Left cardiac atrium (tissue), 4 donors: ENCODE measurements around the gene SYTL1. TPM values are rescaled to one million over a fixed set of nuclear protein-coding genes. Genes with fewer than 3 reads are reported as not detected.
"Not testable (repeated sequence)": the region's sequence is repeated elsewhere in the genome, so short reads cannot be mapped to it uniquely, and the experiment has no call there.

Source experiments
- ATAC-seq, 2 donors: fragments of 200-7000 bp; cut with Tn5 transposase; one replicate each; pipeline ENCODE4 v1.9.1; 2020; ENCODE audit warnings: mild to moderate bottlenecking in 2 of 2, moderate library complexity in 2 of 2
- DNase-seq: peaks from one replicate; pipeline ENCODE4 v3.0.0-alpha.2; 2020
- intact Hi-C, 2 donors: fragments of 100-400 bp; cut with DNase I; formaldehyde crosslinking; loops; one replicate each; pipeline versions ENCODE4 v1.14.1 to v1.15.1; 2022 to 2023
- total RNA-seq, 2 donors: library from RNA; stranded (reverse); fragmentation: NEBNext Ultra II Directional; extraction: Animal tissue kit (Norgen Biotek cat#: 25700); gene quantifications; one replicate each; pipeline ENCODE4 v1.2.1, GENCODE V29; 2021
- donor health status: DM: no; HTN: yes; CAD: no.
- donor health status: DM: no; HTN: yes; CAD: no; lungs with severe emphysema.
- donor health status: DM: yes; HTN: yes; CAD: no.
- donor health status: Dilated cardiomyopathy.

The SYTL1 gene
- total RNA-seq, 2 donors from 2014 or later = 0.81 to 2.4 TPM

- ATAC-seq = peak in 1 of 2 donors; percentile 52
- DNase-seq = no peak
- intact Hi-C loops = no loop called here
Observed at GRCh38 chr1:27372022-27372807, 30.4 kb downstream of the SYTL1 start.

DNA sequence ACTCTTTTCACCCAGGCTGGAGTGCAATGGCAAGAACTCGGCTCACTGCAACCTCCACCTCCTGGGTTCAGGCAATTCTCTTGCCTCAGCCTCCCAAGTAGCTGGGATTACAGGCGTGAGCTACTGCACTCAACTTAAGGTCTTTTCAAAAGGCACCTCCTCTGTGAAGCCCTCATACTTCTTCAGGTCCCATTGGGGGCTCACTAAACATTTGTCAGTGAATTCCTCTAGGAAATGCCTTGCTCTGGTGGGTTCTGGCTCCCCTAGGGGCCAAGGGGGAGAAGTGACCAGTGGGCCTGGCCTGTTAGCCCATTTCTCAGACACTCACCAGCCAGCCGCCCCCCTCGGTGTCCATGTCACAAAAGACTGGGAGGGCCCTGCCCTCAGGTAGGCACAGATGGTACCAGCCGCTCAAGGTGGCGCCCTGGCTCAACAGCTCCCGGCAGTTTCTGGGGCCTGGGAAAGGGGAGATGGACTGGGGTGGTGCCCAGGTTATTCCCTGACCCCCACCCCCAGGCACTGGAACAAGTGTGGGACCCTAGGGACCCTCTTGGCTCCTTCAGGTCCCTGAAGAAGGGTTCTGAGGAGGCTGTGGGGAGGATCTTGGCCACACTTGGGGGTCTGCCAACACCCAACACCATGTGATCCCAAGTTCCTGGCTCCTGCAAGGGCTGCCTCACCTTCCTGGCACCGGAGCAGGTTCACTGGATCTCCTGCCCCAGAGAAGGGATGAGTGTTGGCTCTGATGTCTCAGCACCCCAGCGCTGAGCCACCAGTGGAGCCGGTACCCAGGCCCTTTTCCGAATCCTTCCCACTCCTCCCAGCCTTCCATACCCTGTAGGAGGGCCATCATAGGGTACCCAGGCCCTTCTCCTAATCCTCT is 31.2 kb downstream of the SYTL1 start:
- intact Hi-C loops = no loop called here
- DNase-seq (no peak), ATAC-seq (no peak)

GRCh38 chr1:27374362-27375086 is 32.7 kb downstream of the SYTL1 start, which contains the start of gene FCN3:
Gene FCN3 (minus strand): TSS chr1:27374824. CDS start chr1:27374818, 6 bp downstream.
- intact Hi-C loops = no loop called here
- no peak for DNase-seq
- peak in 1 of 2 donors; percentile 10 for ATAC-seq

DNA sequence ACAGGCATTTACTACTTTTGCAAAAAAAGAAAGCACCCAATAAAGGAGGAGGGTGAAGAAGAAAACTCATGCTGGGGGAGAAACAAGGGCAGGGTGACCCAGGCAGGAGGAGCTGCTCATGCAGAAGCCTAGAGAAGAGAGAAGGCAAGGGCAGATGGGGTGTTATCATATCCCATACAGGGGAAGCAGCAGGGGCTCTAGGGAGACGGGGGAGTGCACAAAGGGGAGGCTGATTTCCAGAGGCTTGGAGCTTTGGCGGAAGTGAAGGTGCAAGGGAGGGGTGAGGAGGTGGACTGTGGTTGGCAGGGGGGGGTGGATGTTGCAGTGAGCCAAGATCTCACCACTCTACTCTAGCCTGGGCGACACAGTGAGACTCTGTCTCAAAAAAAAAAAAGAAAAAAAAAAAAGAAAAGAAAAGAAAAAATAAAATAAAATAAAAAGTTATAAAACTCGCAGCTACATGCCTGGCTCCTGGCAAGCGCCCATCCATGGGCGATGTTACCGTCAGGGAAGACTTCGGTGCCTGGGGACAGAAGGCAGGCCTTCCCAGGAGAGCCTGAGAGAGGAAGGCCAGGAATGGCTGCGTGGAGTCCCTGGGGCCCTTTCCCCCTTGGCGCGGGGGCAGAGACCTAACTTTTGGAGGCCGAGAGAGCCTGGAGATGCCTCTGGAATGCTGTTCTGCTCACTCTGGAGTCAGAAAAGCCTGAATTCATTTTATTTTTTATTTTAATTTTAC is 36.1 kb downstream of the SYTL1 start:
- intact Hi-C loops = no loop called here
- DNase-seq (no peak), ATAC-seq (no peak)

DNA sequence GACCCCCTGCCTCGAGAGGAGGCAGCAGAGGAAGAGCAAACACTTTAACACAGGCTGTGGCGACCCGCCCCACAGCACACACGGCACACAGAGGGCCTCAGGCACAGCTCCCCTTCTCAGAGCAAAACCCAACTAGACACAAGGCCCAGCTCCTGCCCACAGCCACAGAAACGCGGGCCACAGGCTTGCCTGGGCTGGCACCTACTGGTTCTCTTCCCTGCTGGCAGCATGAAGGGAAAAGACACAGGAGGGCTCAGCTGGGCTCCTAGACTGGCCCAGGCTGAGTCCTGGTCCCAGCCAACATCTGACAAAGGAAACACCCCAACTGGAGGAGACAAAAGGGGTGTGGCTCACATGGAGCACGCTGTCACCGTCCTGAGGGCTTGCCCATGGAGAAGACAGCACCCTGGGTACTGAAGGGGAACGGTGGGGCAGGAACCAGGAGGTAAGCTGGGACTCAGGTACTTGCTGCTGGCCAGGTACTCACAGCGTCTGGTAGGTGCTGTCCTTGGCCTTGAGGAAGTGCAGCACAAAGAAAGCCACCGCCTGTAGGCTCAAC is 37.8 kb downstream of the SYTL1 start:
- intact Hi-C loops = no loop called here
- no peak for ATAC-seq
- DNase-seq = no peak

DNA sequence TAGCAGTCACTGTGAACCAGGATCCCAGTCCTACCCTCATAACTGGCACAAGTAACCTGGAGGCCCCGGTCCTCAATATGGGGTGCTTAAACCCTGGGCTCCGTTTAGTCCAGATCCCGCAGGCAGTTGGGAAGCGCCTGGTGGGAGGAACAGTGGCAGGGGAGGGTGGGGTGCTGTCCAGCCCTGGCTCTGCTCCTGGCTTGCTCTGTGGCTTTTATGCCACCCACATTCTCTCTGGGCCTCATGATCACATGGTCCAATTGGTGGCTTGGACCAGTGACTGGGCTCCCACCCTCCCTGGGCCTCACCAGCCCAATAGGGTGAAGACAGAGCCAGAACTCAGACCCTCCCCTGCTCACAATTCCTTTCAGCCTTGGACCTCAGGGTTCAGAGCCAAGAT is 38.4 kb downstream of the SYTL1 start:
- DNase-seq = no peak
- no peak for ATAC-seq
- intact Hi-C loops = no loop called here

DNA sequence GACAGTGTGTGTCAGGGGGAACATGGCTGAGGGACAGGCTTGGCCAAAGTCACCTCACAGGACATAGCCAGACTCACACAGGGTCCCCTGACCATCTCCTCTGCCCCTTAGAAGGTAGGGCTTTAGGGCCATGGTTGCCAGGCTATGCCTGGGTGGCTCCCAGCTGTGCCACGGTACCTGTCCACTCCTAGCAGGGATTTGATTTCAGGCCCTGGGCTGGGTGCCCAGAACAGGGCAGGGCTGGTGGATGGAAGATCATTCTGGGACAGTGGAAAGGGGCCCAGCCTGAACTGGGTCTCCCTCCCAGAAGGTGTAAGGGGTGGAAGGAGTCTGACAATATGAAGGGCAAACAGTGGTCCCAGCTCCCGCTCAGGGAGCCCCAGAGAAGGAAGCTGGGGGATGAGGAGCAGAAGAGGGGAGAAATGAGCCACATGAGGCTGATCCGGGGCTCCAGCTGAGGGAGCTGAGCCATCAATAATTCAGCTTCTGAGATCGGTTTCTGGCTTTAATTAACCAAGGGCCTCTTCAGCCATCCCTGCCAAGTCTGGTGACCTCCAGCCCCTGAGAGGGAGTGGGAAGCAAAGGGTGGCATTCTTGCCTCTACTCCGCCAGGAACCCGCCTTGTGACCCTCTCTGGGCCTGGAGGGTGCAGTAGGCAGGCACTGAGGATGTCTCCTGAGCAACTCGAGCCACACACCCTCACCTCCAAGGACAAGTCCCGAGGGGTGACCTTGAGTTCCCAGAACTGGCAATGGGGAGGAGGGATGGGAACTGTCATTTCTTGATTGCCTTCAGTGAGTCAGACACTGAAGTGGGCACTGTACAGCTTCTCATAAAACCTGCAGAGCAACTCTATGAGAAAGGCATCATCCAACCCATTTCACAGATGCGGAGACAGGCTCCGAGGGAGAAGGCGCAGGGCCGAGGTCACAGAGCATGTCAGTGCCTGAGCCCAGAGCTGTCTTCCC is 39.2 kb downstream of the SYTL1 start:
- DNase-seq (no peak), ATAC-seq (peak; percentile 8 to 37)
- intact Hi-C loops = no loop called here

GRCh38 chr1:27381969-27382762 is 40.3 kb downstream of the SYTL1 start:
- no peak for DNase-seq
- intact Hi-C loops = no loop called here
- no peak for ATAC-seq

DNA sequence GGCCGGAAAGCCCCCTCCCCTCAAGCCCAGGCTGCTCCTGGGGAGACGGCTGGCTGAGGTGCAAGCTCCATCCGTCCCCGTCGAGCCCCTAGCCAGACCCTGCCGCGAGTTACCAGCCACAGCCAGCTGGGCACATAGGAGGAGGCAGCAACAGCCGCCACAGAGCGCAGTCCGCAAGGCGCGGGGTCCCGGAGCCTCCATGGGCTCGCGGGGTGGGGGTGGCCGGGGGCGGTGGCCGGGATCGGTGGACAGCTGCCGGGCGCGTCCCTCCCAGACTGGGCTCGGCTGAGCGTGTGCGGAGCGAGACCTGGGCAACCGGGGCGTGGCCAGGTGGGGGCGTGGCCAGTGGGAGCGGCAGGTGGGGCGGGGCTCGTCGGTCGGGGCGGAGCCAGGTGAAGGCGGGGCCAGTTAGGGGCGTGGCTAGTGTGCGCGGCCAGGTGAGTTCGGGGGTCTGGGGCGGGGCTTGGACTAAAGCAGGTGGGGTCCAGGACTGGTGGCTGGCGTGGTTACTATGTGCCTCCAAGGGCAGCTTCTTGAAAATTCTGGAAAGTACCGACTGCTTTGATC is 41.3 kb downstream of the SYTL1 start, which contains the start of gene CD164L2:
Gene CD164L2, minus strand, starts transcription at position 295 of the 567 bp plus-strand sequence. Its CDS starts 94 bp downstream, at position 201.
- ATAC-seq = peak in 1 of 2 donors; percentile 37
- intact Hi-C loops = no loop called here
- DNase-seq = no peak

GRCh38 chr1:27383661-27384060 is 41.8 kb downstream of the SYTL1 start:
- ATAC-seq = no peak
- DNase-seq = no peak
- intact Hi-C loops = no loop called here

DNA sequence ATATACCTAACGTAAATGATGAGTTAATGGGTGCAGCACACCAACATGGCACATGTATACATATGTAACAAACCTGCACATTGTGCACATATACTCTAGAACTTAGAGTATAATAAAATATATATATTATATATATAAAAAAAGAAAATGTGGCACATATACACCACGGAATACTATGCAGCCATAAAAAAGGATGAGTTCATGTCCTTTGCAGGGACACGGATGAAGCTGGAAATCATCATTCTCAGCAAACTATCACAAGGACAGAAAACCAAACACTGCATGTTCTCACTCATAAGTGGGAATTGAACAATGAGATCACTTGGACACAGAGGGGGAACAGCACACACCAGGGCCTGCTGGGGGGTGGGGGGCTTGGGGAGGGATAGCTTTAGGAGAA is 43.0 kb downstream of the SYTL1 start:
- ATAC-seq, DNase-seq: not testable (repeated sequence)
- intact Hi-C loops = loop anchor here in 1 of 2 donors (5.0 kb wide), 1 partner anchor 82 kb away; no protein-coding TSS in a partner anchor

DNA sequence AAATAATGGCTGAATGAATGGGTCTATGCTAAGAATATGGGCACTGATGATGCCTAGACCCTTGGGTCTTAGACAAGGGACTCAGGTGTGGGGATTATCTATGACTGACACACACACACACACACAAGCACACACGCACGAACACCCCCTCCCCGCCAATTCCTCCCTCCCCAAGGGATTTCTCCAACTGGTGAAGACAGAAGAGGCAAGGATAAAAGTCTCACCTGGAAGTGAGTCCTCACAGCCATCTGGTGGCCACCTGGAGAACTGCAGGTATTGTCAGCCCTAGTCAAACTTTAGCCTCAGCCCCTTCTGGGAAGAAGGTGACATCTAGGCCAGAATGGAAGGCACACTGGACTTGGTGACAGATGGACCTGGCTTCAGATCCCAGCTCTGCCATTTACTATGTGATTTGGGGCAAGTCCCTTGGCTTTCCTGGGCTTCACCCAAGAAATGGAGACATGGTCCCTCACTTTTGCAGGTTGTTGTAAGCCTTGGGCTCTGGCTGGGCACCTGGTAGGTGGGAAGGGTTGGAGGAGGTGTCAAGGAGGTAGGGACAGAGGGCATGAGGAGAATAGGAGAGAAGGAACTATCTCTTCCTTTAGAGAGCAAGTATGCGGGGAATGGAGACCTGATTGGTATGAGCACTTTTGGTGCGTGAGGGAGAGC is 46.6 kb downstream of the SYTL1 start:
- intact Hi-C loops = loop anchor here (2.0 to 5.0 kb wide), 2 partner anchors 86 to 88 kb away; no protein-coding TSS in a partner anchor
- DNase-seq = peak; percentile 71

DNA sequence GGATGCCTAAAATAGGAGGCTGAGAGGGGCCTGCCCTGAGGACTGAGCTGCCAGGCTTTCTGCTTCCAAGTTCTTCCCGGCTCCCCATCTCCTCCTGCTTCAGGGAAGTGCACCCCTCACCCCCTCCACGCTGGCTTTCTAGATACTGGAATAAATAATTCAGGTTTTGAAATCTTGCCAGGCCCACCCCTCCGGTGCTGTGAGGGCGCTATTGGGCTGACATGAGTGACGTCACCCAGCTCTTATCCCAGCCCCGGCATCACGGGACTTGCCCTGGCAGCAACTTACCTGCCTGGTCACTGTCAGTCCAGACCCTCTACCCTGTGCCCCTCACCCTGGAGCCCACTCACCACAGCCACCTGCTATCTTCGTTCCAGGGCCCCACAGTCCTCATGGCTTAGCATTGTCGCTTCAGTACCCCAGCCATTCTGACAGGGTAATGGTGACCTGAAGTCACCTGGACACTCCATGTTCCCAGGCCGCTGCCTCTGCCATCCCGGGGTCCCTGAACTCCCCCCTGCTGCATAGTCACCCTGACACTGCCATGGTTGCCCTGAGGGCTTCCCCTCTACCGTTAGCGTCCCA is 49.8 kb downstream of the SYTL1 start:
- peak; percentile 51 to 61 for ATAC-seq
- peak; percentile 84 for DNase-seq
- intact Hi-C loops = loop anchor here in 1 of 2 donors (5.0 to 10.0 kb wide), 2 partner anchors 34 to 287 kb away; no protein-coding TSS in a partner anchor

More for the DNA sequence above, 46.6 kb downstream of the SYTL1 start:
- ATAC-seq = no peak

- ATAC-seq (peak; percentile 94), DNase-seq (peak; percentile 95)
- intact Hi-C loops = loop anchor here in 1 of 2 donors (5.0 to 10.0 kb wide), 2 partner anchors 35 to 287 kb away; no protein-coding TSS in a partner anchor
Observed at GRCh38 chr1:27392096-27392777, 50.4 kb downstream of the SYTL1 start, which contains the start of gene GPR3. Gene GPR3 (plus strand): TSS chr1:27392622. CDS start chr1:27393799, 1,177 bp downstream.
